ENCODE measurements around the gene CENPO. TPM values are rescaled to one million over a fixed set of nuclear protein-coding genes. Genes with fewer than 3 reads are reported as not detected.

CENPO gene
- total RNA-seq, 2 experiments from 2014 or later = 55.4 to 57.4 TPM

DNA sequence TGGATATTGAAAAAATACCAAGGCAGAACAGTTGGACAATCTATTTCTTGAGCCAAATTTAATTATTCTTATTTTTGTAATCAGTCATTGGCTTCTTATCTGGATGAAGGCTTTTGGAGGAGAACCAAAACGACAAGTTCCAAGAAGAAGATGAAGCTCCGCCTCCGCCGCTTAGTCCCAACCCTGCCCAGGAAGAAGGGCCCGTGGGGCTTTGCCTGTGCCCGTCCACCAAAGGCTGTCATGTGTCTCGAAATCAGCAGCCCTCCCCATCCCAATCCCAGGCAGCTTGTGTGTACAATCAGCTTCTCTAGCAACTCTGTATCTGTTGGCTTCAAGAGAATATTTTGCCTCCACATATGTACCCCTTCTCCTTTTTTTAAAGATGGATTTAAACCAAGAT, 24.6 kb upstream of the CENPO start:
- no peak for ATAC-seq
- CTCF ChIA-PET = no interaction called here
- no peak overlapping the region for H3K27ac Mint-ChIP-seq
- peaks cover 9% of the 10 kb centered on the region for H3K4me1 Mint-ChIP-seq
- peaks cover 22% of the 10 kb centered on the region for H3K36me3 Mint-ChIP-seq
- no peaks in the 10 kb centered on the region for H3K9me3 Mint-ChIP-seq (ENCODE audit: low read depth)
- no peak overlapping the region for H3K4me3 Mint-ChIP-seq
- no peaks in the 10 kb centered on the region for H3K27me3 Mint-ChIP-seq
- DNase-seq = no peak

DNA sequence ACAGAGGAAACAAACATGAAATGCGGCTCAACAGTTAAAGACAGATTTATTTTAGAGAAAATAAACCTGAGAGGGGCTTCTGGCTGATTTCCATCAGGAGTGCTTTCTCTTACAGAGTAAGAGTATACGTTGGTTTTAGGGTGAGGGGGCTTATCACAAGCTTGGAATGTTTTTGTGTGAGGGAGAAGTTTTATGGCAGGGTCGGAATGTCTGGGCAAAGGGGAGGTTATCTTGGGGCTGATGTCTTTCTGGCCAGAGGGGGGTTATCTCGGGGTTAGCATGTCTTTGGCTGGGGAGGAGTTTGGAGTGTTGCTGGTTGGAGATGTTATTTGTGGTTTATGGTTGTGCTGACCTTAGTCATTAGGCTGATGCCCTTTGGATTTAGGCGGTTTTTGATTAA, 22.2 kb upstream of the CENPO start:
- Mint-ChIP-seq H3K36me3 (peaks cover 15% of the 10 kb centered on the region), H3K27me3 (no peaks in the 10 kb centered on the region), H3K27ac (no peak overlapping the region), H3K4me3 (no peak overlapping the region), H3K4me1 (peaks cover 9% of the 10 kb centered on the region), H3K9me3 (ENCODE audit: low read depth) (no peaks in the 10 kb centered on the region)
- ATAC-seq = no peak
- CTCF ChIA-PET = no interaction called here
- DNase-seq = no peak

DNA sequence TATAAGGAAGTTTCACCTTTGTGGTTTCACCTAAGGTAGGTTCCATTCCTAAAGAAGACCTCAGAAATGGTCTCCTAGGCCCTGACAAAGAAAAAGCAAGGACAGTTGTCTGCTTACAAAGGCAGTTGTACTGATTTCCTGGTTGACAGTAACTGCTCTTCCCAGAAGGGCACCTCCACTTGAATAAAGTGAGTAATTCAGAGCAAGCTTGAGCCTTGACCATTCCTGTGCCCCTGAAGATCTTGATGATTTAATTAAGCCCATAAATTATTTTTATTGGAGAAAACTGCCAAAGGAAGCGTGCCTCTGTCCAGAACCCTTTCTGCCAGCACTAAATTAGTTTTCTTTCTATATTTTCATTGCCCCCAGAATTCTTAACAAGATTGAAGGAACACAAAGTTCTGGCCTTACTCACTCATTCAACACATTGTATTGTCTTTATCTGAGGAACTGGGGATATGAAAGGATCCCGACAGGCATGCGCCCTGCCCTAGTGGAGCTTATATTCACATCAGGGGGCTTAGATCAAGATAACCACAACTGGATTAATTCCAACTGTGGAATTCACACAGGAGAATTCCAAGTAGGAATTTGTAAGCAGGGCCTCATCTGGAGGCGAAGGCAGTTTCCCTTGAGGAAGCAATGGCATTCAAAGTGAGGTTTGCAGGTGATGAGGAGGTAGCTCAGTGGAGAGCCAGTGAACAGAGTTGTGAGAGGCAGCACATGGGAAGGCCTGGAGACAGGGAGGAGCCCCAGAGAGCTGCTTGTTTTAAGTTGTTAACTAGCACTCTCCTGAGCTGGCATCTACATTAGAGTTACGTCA, 21.2 kb upstream of the CENPO start:
- CTCF ChIA-PET = no interaction called here
- no peak for ATAC-seq

DNA sequence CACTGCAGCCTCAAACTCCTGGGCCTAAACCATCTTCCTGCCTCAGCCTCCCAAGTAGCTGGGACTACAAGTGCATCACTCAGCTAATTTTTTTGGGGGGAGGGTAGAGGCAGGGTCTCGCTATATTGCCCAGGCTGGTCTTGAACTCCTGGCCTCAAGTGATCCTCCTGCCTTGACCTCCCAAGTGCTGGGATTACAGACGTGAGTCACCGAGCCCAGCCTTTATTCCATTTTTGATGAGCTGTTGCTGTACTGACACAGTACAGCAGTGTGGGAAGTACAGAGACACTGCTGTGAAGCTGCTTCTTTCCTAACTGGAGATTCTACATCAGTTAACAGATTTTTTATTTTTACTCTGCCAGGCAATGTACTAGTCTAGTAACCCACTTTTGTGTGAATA, 18.9 kb upstream of the CENPO start:
- no peaks in the 10 kb centered on the region for H3K9me3 Mint-ChIP-seq (ENCODE audit: low read depth)
- peaks cover 9% of the 10 kb centered on the region for H3K27me3 Mint-ChIP-seq
- H3K27ac Mint-ChIP-seq = no peak overlapping the region
- CTCF ChIA-PET = no interaction called here
- ATAC-seq = no peak
- no peaks in the 10 kb centered on the region for H3K4me1 Mint-ChIP-seq
- H3K4me3 Mint-ChIP-seq = no peak overlapping the region
- H3K36me3 Mint-ChIP-seq = peaks cover 6% of the 10 kb centered on the region
- no peak for DNase-seq

More for the DNA sequence above, 21.2 kb upstream of the CENPO start:
- H3K4me1 Mint-ChIP-seq = peaks cover under 1% of the 10 kb centered on the region
- H3K27me3 Mint-ChIP-seq = peaks cover 5% of the 10 kb centered on the region
- no peak overlapping the region for H3K4me3 Mint-ChIP-seq
- H3K9me3 Mint-ChIP-seq (ENCODE audit: low read depth) = no peaks in the 10 kb centered on the region
- no peak overlapping the region for H3K27ac Mint-ChIP-seq
- peaks cover 11% of the 10 kb centered on the region for H3K36me3 Mint-ChIP-seq
- DNase-seq = no peak

DNA sequence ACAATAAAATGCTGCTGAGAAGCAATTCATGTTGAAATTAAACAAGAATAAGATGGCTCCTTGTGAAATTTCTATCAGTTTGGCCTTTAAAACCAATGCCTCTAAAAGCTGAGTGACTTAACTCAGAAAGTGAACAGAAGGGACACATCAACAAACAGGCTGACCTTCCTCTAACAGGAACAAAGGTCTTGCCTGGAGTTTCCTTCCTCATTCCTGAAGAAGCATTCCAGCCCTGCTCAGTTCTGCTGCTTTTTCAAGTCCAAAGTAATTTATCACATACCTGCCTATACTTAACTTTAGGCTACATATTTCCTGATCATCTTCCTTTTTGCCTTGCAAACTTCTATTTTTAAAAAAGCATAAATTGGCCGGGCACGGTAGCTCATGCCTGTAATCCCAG, 14.1 kb upstream of the CENPO start:
- DNase-seq (no peak), ATAC-seq (no peak)
- no peaks in the 10 kb centered on the region for H3K9me3 Mint-ChIP-seq (ENCODE audit: low read depth)
- no peak overlapping the region for H3K27ac Mint-ChIP-seq
- H3K4me1 Mint-ChIP-seq = no peaks in the 10 kb centered on the region
- CTCF ChIA-PET = no interaction called here
- no peaks in the 10 kb centered on the region for H3K36me3 Mint-ChIP-seq
- H3K27me3 Mint-ChIP-seq = peaks cover 9% of the 10 kb centered on the region
- H3K4me3 Mint-ChIP-seq = no peak overlapping the region

DNA sequence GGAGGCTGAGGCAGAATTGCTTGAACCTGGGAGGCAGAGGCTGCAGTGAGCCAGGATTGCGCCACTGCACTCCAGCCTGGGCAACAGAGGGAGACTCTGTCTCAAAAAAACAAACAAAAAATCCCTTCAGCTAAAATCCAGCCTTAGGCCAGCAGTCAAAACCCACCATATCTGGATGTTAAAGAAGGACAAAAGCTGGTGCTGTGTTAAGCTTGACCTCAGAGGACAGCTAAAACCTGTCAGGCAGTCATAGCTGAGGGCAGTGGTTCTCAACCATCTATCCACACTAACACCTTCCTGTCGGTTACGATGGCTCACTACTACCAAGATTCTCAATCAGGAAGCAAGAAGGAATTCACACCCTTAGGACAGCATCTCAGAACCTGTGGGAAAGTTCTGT, 9.6 kb upstream of the CENPO start:
- no peak for DNase-seq
- Mint-ChIP-seq H3K36me3 (no peaks in the 10 kb centered on the region), H3K9me3 (ENCODE audit: low read depth) (no peaks in the 10 kb centered on the region), H3K27ac (no peak overlapping the region), H3K4me3 (no peak overlapping the region), H3K4me1 (no peaks in the 10 kb centered on the region), H3K27me3 (no peaks in the 10 kb centered on the region)
- ATAC-seq = no peak
- CTCF ChIA-PET = interaction anchor here (1.6 kb wide), 1 partner anchor 9 kb away, joined by 5 read pairs; the partner anchor contains the start of genes CENPO and PTRHD1

DNA sequence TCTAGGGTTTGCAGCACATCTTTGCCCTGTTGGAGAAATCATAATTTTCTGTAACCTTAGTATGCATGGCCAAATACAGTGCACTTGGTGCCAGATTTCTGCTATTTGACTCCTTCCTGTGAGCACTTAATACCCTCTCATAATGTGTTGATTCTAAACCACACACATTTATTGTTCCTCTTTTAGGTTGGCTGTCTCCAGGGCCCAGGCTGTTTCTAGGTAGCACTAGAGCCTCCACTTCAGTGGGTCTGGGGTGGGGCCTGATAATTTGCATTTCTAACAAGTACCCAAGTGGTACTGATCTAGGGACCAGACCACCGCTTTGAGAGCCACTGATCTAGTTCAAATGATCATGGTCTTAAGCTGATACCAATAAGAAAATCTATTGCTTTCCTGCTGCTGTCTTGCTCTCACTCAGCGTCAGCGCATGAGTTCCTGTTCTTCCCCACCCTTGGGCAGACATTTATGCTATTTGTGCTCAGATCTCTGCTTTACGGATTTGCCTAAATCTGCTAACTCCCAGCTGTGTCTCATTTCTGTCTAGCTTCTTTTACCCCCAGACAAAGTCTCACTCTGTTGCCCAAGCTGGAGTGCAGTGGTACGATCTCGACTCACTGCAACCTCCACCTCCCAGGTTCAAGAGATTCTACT, 7.4 kb upstream of the CENPO start:
- H3K36me3 Mint-ChIP-seq = no peaks in the 10 kb centered on the region
- no peak overlapping the region for H3K27ac Mint-ChIP-seq
- no peaks in the 10 kb centered on the region for H3K9me3 Mint-ChIP-seq (ENCODE audit: low read depth)
- H3K27me3 Mint-ChIP-seq = no peaks in the 10 kb centered on the region
- CTCF ChIA-PET = no interaction called here
- DNase-seq = no peak
- H3K4me3 Mint-ChIP-seq = no peak overlapping the region
- ATAC-seq = no peak
- no peaks in the 10 kb centered on the region for H3K4me1 Mint-ChIP-seq

DNA sequence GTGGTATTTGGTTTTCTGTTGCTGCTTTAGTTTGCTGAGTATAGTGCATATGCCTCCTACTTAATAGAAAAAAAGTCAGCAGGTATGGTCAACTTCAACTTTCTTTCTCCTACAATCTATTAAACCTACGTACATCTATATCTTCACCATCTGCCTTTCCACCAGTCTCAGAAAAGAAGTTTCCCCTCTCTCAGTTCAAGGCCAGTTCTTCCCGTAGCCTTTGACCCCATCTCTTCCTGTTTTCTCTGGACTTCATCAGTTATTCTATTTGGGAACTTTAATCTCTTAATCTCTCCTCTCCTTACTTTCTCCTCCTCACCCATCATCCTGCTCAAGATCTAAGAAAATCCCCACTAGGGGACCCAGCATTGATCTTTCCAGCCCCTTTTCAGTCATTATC, 5.7 kb upstream of the CENPO start:
- peaks cover 9% of the 10 kb centered on the region for H3K4me1 Mint-ChIP-seq
- H3K4me3 Mint-ChIP-seq = no peak overlapping the region
- H3K27ac Mint-ChIP-seq = no peak overlapping the region
- DNase-seq (no peak), ATAC-seq (no peak)
- H3K9me3 Mint-ChIP-seq (ENCODE audit: low read depth) = no peaks in the 10 kb centered on the region
- CTCF ChIA-PET = interaction anchor here (1.0 kb wide), 1 partner anchor 175 kb away, joined by 3 read pairs; no protein-coding TSS in a partner anchor
- H3K27me3 Mint-ChIP-seq = no peaks in the 10 kb centered on the region
- no peaks in the 10 kb centered on the region for H3K36me3 Mint-ChIP-seq

DNA sequence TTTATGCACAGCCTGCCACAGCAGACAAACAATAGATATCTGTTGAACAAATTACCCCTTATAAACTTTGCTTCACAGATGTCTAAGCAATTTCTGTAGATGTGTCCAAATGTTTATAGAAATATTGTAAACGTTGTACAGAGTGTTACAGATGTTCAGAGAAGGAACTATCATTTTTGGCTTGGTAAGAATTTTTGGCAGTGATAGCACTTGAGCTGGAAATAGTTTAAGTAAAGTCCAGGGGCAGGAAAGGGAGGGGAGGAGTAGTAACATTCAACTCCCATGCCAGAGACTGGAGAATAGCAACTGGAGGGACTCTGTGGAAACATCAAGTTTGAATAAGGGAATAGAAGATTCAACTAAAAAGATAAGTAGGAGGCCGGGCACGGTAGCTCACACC, 4.4 kb upstream of the CENPO start:
- no peaks in the 10 kb centered on the region for H3K9me3 Mint-ChIP-seq (ENCODE audit: low read depth)
- peaks cover 12% of the 10 kb centered on the region for H3K4me1 Mint-ChIP-seq
- H3K27me3 Mint-ChIP-seq = no peaks in the 10 kb centered on the region
- H3K4me3 Mint-ChIP-seq = no peak overlapping the region
- H3K27ac Mint-ChIP-seq = no peak overlapping the region
- ATAC-seq (no peak), DNase-seq (no peak)
- H3K36me3 Mint-ChIP-seq = peaks cover 2% of the 10 kb centered on the region
- CTCF ChIA-PET = no interaction called here

DNA sequence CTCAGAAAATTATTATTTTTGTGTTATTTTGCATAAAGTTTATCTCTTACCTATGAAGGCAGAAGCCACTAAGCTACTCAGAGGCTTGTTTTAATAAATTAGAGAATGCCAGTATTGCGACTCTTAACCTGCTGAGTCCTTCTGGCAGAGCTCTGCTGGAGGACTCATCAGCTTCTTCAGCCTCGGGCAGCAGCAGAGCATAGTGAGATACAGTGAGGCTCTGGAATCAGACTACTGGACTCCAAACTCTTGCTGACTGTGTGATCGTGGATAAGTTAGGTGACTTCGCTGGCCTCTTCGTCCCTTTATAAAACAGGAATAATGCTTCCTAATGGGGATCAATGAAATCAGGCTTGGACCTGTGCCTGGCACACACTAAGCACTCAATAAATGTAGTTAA, 1.8 kb upstream of the CENPO start:
- H3K4me1 Mint-ChIP-seq = peaks cover 37% of the 10 kb centered on the region
- H3K4me3 Mint-ChIP-seq = no peak overlapping the region
- CTCF ChIA-PET = interaction anchor here (1.1 to 1.6 kb wide), 3 partner anchors 14 to 36 kb away, joined by 3 to 5 read pairs (median 4); no protein-coding TSS in a partner anchor
- ATAC-seq = no peak
- no peak overlapping the region for H3K27ac Mint-ChIP-seq
- DNase-seq = no peak
- peaks cover 19% of the 10 kb centered on the region for H3K36me3 Mint-ChIP-seq
- no peaks in the 10 kb centered on the region for H3K9me3 Mint-ChIP-seq (ENCODE audit: low read depth)
- no peaks in the 10 kb centered on the region for H3K27me3 Mint-ChIP-seq

DNA sequence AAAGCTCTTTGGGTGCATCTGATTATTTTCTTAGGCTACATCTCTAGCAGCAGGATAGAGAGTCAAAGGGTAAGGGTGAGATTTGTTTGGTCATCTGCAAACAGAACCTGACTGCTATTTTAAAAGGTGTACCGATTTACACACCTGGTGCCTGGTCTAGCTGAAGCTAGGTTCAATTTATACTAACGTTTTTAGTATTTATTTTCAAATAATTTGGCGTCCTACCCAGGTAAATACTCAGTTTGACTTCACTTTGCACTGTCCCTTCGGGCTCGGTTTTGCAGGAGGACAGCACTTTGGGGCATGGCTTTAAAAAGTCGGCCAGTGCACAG, 717 bp upstream of the CENPO start:
- ATAC-seq = no peak
- H3K27me3 Mint-ChIP-seq = no peaks in the 10 kb centered on the region
- CTCF ChIA-PET = interaction anchor here (1.0 to 1.8 kb wide), 7 partner anchors 9 to 369 kb away, joined by 3 to 11 read pairs (median 4); no protein-coding TSS in a partner anchor
- peak overlapping the region; percentile 99 for H3K27ac Mint-ChIP-seq
- peaks cover 29% of the 10 kb centered on the region for H3K36me3 Mint-ChIP-seq
- H3K4me1 Mint-ChIP-seq = peaks cover 47% of the 10 kb centered on the region
- no peaks in the 10 kb centered on the region for H3K9me3 Mint-ChIP-seq (ENCODE audit: low read depth)
- DNase-seq = no peak
- peak overlapping the region; percentile 97 for H3K4me3 Mint-ChIP-seq

DNA sequence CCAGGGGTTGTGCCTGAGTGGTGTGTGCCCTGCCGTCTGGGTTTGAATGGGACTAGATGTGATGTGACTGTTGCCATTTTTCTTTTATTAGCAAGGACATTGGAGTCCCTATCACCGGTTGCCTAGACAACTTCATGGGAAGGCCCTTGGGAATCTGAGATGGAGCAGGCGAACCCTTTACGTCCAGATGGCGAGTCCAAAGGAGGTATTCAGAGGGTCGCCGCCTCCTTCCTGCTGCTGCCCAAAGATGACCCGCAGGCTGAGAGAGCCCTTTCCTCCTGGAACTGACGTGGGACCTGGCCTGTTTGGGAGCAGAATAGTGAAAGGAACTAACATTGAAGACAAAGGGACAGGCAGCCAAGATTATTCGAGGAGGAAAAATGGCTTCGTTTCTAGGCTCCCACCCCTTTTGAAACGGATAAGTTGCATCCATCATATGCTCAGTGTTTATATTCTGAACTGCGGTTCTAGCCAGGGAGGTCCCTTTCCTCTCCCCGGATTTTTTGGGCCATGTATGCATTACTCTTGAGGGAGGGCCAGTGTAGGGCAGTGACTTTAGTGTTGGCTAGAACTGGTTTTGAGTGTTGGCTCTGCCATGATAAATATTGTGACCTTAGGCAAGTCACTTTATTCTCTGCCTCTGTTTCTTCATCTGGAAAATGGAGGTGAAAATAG, 673 bp downstream of the CENPO start:
- ATAC-seq (no peak), DNase-seq (peak; percentile 47)
- Mint-ChIP-seq H3K4me3 (peak overlapping the region; percentile 97), H3K9me3 (ENCODE audit: low read depth) (peaks cover 4% of the 10 kb centered on the region), H3K4me1 (peaks cover 55% of the 10 kb centered on the region), H3K36me3 (peaks cover 40% of the 10 kb centered on the region), H3K27me3 (no peaks in the 10 kb centered on the region), H3K27ac (peak overlapping the region; percentile 99)
- CTCF ChIA-PET = interaction anchor here (0.9 to 1.8 kb wide), 5 partner anchors 25 to 201 kb away, joined by 3 to 11 read pairs (median 4); no protein-coding TSS in a partner anchor

DNA sequence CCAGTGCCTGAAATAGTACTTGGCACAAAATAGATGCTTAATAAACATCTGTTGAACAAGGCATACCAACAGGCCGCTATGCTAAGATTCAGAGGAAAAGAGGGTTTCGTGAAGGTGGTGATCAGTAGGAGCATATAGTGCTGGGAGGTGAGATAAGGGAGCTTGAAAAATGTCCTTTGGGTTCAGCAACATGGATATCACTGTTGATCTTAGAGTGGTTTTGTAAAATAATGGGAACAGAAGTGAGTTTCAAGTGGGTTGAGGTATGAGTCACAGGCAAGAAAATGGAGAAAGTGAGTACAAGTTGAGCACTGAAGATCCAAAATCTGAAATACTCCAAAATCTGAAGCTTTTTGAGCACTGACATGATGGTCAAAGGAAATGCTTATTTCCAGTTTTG, 4.4 kb downstream of the CENPO start:
- CTCF ChIA-PET = interaction anchor here (1.0 to 1.7 kb wide), 3 partner anchors 29 to 185 kb away, joined by 3 to 4 read pairs (median 4); no protein-coding TSS in a partner anchor
- Mint-ChIP-seq H3K4me3 (no peak overlapping the region), H3K36me3 (peaks cover 68% of the 10 kb centered on the region), H3K4me1 (peaks cover 49% of the 10 kb centered on the region), H3K27me3 (no peaks in the 10 kb centered on the region), H3K9me3 (ENCODE audit: low read depth) (peaks cover 4% of the 10 kb centered on the region), H3K27ac (no peak overlapping the region)
- no peak for ATAC-seq
- no peak for DNase-seq
